Motor neuron (in vitro differentiated cells): ENCODE data around the gene FOXA2. TPM values are rescaled to one million over a fixed set of nuclear protein-coding genes. Genes with fewer than 3 reads are reported as not detected.
A peak's percentile ranks its signal among the peaks of the same experiment; 100 is the strongest.
"Not testable (repeated sequence)": the region's sequence is repeated elsewhere in the genome, so short reads cannot be mapped to it uniquely, and the experiment has no call there.

ENCODE experiments used
- ATAC-seq, 8 experiments: fragments of 200-7000 bp; cut with Tn5 transposase; replicated peaks in 6 of 8; 2 replicates each; pipeline ENCODE4 v1.8.0; 2021; ENCODE audit warnings: mild to moderate bottlenecking in 8 of 8, moderate library complexity in 8 of 8
- H3K27ac ChIP-seq, 2 donors: fragments of 250-450 bp; sonication (Bioruptor Pico); 2 replicates each; pipeline ENCODE4 v1.9.0; 2021; ENCODE audit warnings: antibody characterized with exemption in 2 of 2, mild to moderate bottlenecking in 2 of 2, moderate library complexity in 1 of 2
- H3K4me1 ChIP-seq, 2 donors: fragments of 250-450 bp; sonication (Bioruptor Pico); replicated peaks in 1 of 2; 2 replicates each; pipeline ENCODE4 v1.6.1; 2021; ENCODE audit warnings: antibody characterized with exemption in 2 of 2, mild to moderate bottlenecking in 2 of 2, moderate library complexity in 1 of 2
- H3K4me3 ChIP-seq, 5 donors: fragments of 250-450 bp; sonication (Bioruptor Pico); 2 replicates each; pipeline ENCODE4 v1.9.0; 2021; ENCODE audit warnings: antibody characterized with exemption in 5 of 5, mild to moderate bottlenecking in 5 of 5, moderate library complexity in 4 of 5
- WGBS, 10 experiments: fragments of 450-650 bp; shearing (Covaris generic); methylation state at CpG; one replicate each; pipeline ENCODE4 v1.0.0; 2022; 5-methylcytosine and 5-hydroxymethylcytosine counted together
- in situ Hi-C, 9 experiments: fragments of 400-800 bp; cut with MboI; loops; one replicate each; pipeline ENCODE4 v1.15.0; 2021; ENCODE audit warnings: low sequenced_read_pairs in 9 of 9, low pct_unique_long_range_greater_than_20kb in 2 of 9; ENCODE audit not compliant: unreplicated experiment in 9 of 9
- total RNA-seq, 8 experiments: library from RNA; unstranded; fragments of 300-600 nt; gene quantifications; 2 replicates each; pipeline versions ENCODE4 v1.2.3 to v1.2.4, GENCODE V29; 2022

The FOXA2 gene
- total RNA-seq, 8 experiments from 2014 or later = 0.08 to 4.1 (median 0.35) TPM; not detected in 4

DNA sequence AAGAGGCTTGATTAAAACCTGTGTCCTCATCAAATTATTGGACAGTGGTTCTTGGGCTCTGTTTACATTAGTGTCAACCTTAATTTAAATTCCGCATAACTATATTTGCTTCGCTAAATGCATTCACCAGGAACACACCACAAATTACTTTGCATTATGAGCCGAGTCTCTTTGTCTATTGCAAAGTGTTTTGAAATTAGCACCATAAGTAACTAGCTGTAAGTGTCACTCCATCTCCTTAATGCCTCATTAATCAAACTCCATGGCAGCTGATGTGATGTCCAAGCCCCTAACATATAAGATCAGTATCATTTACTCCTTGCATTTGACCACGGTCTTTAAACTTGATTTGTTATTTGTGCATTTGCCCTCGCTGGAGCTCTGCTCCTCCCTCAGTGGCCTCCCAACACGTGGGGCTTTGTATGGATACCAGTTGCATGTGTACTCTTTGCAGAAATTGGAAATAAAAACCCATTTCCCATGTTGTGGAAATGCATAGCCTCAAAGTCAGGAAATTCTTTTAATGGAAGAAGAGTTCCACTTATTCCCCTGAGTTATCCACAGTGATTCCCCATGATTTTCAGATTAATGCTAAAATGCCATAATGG, 24.6 kb downstream of the FOXA2 start:
- WGBS, 10 experiments = 6 to 48% (median 13%) methylated on average over 1 to 6 of the region's 6 CpGs
- H3K4me3 ChIP-seq = no peak overlapping the region
- ATAC-seq = no peak
- no peak overlapping the region for H3K27ac ChIP-seq
- H3K4me1 ChIP-seq = peaks cover 0 to 7% of the 10 kb centered on the region in 2 donors
- in situ Hi-C loops = no loop called here

DNA sequence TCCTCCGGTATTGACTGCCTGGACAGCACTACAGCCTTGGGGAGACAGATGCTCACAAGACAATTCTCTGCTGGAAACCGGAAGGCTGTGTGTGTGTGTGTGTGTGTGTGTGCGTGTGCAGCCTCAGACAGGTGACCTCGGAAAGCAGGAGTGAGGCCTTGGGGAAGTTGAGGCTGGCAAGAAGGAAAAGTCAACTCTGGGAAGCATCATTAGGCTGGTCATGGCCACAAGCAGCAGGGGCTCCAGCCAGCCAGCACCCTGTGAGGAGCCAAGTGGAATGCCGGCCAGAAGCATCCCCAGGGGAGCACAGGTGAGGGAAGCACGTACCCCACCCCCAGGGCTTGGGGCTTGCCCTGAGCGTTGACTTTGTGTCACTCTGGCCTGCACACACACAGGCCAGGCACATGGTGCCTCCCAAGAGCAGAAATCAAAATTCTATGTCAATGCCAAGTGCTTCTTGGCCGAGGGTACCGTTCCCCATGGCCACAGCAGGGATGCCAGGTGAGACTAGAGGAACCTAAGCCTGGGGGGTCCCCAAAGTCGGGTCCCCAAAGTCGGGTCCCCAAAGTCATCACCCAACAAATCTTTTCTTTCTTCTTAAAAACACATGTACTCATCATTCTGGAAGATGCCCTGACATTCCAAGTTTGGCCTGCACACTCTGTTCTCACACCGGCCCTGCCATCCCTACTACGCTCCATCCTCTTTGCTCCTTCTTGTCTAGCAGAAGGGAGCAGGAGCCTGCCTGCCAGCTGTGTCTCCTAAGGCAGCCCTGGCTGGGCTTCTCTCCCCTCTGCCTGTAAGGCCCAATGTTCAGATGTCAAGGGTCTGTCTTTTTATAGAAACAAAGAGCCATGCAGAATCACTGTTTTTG, 26.7 kb downstream of the FOXA2 start:
- Histone ChIP-seq H3K4me1 (peaks cover 0 to 7% of the 10 kb centered on the region in 2 donors), H3K4me3 (no peak overlapping the region), H3K27ac (no peak overlapping the region)
- ATAC-seq = no peak
- 0 to 80% (median 30%) methylated on average over 1 to 8 of the region's 13 CpGs; no CpG with 5 or more reads in 2 of the 10 experiments for WGBS, 10 experiments
- in situ Hi-C loops = no loop called here

DNA sequence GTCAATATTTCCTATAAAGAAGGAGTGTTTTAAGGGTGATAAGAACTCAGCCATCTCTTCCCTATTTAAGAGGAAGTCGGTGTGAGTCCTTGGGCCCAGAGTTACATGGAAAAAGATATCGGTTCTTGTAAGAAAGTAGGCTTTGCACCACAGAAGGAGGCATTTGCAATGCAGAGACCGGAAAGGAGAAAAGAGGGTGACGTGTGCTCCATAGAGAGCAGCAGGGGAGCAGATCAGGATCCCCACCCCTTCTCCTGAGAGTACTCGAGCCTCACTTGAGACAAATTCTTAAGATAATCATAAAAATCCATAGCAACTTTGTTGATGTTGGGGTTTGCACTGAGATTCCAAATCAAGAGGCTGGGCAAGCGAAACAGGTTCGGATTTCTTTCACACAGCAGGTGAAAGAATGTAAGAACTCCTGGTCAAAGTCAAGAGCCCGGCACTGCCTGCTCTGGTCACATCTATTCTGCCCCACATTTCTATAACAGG, 27.8 kb downstream of the FOXA2 start:
- Histone ChIP-seq H3K27ac (no peak overlapping the region), H3K4me3 (no peak overlapping the region), H3K4me1 (no peaks in the 10 kb centered on the region)
- 10 to 100% (median 23%) methylated on average over 1 to 8 of the region's 8 CpGs; no CpG with 5 or more reads in 1 of the 10 experiments for WGBS, 10 experiments
- ATAC-seq = no peak
- in situ Hi-C loops = no loop called here

DNA sequence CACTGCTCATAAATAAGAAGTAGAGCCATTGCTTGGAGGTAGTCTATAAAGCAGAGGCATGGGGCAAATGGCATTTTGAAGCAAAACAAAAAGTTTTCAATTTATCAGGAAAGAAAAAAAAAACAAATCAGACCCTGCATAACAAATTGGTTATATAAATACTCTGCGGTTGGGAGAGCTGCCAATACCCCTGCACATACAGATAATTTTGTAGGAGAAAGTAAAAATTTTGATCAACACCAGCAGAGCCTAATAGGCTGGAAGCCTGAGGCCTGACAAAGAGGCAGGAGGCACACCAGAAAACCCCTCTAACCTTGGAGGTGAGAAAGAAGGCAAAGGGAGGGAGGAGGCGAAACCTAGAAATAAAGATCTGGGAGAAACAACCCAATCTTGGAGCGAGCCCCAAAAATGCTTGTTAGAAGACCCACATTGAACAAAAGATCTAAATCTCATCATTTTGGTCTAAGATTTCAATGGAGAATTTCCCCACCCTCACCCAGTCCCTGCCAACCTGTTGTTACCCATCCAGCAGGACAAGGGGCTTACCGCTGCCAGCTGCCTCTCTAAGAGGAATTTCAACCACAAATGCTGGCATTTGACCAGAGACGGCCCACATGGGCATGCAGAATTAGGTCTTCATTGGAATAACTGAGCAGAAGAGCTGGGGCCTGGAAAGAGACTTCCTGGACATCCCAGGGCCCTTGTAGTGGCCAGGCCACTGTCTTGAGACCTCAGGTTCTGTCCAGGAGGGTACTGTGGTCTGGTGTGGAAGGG, 28.4 kb downstream of the FOXA2 start:
- in situ Hi-C loops = no loop called here
- ATAC-seq = no peak
- H3K27ac ChIP-seq = no peak overlapping the region
- no peak overlapping the region for H3K4me3 ChIP-seq
- WGBS, 10 experiments = 0 to 80% (median 54%) methylated on average over 1 to 5 of the region's 5 CpGs; no CpG with 5 or more reads in 1 of the 10 experiments
- no peaks in the 10 kb centered on the region for H3K4me1 ChIP-seq

DNA sequence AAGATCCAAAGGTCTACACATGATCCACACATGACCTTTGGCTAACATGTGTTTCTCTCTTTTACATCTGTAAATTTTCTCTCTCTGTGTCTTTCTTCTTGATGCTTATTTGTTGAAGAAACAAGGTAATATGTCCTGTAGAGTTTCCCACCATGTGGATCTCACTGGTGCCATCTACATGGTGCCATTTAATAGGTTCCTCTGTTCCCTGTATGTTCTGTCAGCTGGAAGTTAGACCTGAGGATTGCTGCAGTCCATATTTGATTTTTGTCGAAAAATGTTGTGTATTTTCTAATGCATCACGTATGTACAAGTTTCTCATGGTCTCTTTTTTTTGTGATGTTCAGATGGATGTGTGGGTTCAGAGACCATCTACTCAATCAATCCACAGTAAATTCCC, 30.0 kb downstream of the FOXA2 start:
- in situ Hi-C loops = no loop called here

DNA sequence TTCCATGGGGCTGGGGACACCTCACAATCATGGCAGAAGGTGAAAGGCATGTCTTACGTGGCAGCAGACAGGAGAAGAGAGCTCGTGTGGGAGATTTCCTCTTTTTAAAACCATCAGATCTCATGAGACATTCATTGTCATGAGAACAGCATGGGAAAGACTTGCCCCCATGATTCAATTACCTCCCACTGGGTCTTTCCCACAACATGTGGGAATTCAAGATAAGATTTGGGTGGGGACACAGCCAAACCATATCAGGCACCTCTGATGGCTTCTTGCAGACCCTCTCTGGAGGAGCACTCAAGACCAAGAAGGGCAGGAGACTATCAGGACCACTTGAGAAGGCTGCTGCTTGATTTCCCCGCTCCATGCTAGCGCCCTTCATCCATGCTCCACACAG, 33.9 kb downstream of the FOXA2 start:
- H3K4me3 ChIP-seq, ATAC-seq, in situ Hi-C loops, H3K4me1 ChIP-seq, H3K27ac ChIP-seq: not testable (repeated sequence)
- WGBS, 10 experiments = 6 to 82% (median 66%) methylated on average over 1 to 4 of the region's 4 CpGs; no CpG with 5 or more reads in 4 of the 10 experiments

More for the DNA sequence above, 30.0 kb downstream of the FOXA2 start:
- no peak for ATAC-seq
- no peak overlapping the region for H3K4me3 ChIP-seq
- H3K4me1 ChIP-seq = no peaks in the 10 kb centered on the region
- no peak overlapping the region for H3K27ac ChIP-seq
- 0 to 89% (median 60%) methylated on average over 1 to 2 of the region's 2 CpGs; no CpG with 5 or more reads in 1 of the 10 experiments for WGBS, 10 experiments

DNA sequence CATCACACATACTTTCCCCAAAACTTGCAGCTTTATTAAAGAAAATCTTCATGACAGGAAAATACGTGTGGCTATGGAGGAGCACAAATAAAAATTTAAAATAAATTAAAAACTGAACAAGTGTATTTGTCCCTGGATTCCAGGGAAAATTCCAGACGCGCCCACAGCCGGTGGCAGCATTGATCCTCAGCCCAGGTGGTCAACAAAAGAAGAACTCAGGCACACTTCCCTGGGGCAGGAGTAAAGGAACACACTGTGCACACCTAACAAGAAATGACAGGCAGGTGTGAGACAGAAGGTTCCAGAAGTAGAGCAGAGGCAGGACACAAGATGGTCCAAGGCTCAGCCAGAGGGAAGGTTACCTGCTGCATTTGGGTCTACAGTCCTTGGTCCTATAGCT, 36.3 kb downstream of the FOXA2 start:
- 0 to 80% (median 57%) methylated on average over 1 to 4 of the region's 4 CpGs; no CpG with 5 or more reads in 3 of the 10 experiments for WGBS, 10 experiments
- no peak for ATAC-seq
- no peak overlapping the region for H3K4me3 ChIP-seq
- peaks cover 0 to 11% of the 10 kb centered on the region in 2 donors for H3K4me1 ChIP-seq
- H3K27ac ChIP-seq = no peak overlapping the region
- in situ Hi-C loops = no loop called here

DNA sequence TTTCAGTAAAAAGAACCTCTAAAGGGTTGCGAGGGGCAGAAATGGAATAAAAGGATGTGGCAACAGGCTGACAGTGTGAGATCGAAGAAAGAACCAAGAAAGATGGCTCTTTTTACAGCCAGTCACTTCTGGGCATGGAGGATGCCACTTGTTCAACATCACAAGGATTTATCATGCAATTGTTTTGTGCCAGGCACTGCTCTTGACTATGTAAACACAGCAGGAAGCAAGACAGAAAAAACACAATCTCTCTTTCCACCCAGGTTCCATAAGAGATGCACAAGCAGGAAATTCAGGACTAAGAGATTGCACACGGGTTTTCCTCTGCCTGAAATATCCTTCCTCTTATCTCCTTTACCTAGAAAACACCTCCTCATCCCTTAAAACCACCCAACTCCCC, 38.0 kb downstream of the FOXA2 start:
- WGBS, 10 experiments = 0 to 100% (median 65%) methylated on average over 1 to 3 of the region's 3 CpGs; no CpG with 5 or more reads in 1 of the 10 experiments
- ATAC-seq = peak in 1 of 8 experiments; percentile 24
- in situ Hi-C loops = no loop called here
- Histone ChIP-seq H3K27ac (no peak overlapping the region), H3K4me1 (peaks cover 0 to 11% of the 10 kb centered on the region in 2 donors), H3K4me3 (no peak overlapping the region)

DNA sequence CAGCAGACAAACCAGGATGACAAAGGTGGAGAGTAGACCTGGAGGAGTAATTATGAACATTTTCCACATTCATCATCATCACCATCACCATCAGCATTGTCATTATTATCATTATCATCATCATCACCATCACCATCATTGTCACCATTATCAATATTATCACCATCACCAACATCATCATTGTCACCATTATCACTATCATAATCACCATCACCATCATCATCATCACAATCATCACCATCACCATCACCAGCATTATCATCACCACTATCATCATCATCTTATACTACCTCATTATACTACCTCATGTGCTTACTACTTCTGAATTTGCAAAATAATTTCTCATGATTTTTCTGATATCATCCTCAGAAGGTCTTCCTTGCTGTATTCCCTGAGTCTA, 39.3 kb downstream of the FOXA2 start:
- in situ Hi-C loops = no loop called here
- Histone ChIP-seq H3K27ac (no peak overlapping the region), H3K4me1 (peaks cover 0 to 11% of the 10 kb centered on the region in 2 donors), H3K4me3 (no peak overlapping the region)
- ATAC-seq = no peak

DNA sequence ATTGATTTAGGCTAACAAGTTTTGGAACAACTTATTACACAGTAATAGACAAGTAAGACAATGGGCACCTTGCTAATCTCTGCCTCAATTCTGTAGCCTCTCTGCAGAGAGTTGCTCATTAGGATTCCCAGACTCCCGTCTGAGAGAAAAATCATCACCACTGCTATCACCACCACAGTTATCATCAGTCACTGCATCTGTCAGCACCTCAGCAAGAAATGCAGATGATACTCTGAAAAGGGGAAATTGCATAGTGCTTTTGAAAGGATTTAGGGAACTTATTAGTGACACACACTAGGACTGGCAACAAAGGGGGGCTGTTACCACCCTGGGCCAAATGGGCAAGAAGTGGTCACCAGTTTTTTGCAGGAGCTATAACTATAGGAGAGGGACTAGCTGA, 39.9 kb downstream of the FOXA2 start:
- Histone ChIP-seq H3K4me3 (no peak overlapping the region), H3K27ac (no peak overlapping the region), H3K4me1 (peaks cover 0 to 11% of the 10 kb centered on the region in 2 donors)
- in situ Hi-C loops = no loop called here
- ATAC-seq = peak in 2 of 8 experiments; percentile 18 to 30
- WGBS, 10 experiments = 0 to 40% (median 14%) methylated on average over 1 of the region's 1 CpG; no CpG with 5 or more reads in 5 of the 10 experiments

DNA sequence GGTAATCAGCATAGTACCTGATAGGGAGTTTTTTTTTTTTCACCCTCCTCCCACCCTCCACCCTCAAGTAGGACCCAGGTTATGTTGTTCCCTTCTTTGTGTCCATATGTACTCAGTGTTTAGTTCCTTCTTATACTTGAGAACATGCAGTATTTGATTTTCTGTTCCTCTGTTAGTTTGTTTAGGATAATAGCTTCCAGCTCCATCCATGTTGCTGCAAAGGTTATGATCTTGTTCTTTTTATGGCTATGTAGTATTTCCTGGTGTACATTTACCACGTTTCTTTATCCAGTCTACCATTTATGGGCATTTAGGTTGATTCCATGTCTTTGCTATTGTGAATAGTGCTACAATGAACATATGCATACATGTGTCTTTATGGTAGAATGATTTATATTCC, 41.9 kb downstream of the FOXA2 start:
- WGBS, 10 experiments = 0 to 60% (median 34%) methylated on average over 1 of the region's 1 CpG; no CpG with 5 or more reads in 2 of the 10 experiments
- Histone ChIP-seq H3K27ac (no peak overlapping the region), H3K4me3 (no peak overlapping the region), H3K4me1 (peaks cover 0 to 11% of the 10 kb centered on the region in 2 donors)
- in situ Hi-C loops = no loop called here
- no peak for ATAC-seq

DNA sequence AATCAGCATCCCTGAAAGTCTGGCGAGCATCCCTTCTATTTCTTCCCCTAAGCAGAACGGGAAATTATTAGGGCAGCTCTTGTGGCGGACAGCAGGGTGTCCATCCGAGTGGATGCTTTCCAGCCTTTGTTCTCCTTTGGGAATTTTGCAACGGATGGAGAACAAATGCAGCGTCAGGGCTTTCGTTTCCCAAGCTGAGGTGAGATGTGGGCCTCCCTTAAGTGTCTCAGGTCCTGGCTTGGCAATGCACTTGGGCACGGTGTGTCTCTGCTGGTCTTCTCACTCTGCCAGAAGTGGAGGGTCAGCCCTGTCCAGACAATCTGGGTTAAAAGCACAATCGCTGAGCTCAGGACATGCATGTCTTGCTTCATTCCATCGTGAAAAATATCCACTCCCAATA, 43.5 kb downstream of the FOXA2 start:
- Histone ChIP-seq H3K27ac (no peak overlapping the region), H3K4me1 (peaks cover 0 to 11% of the 10 kb centered on the region in 2 donors), H3K4me3 (no peak overlapping the region)
- no peak for ATAC-seq
- in situ Hi-C loops = no loop called here
- WGBS, 10 experiments = 0 to 80% (median 35%) methylated on average over 1 to 5 of the region's 10 CpGs; no CpG with 5 or more reads in 3 of the 10 experiments
